ENCODE results near the gene LRRC53.

LRRC53 gene

GRCh38 chr1:74431531-74431930 lies 80.9 kb downstream of the LRRC53 start:
- no peak for DNase-seq

- no peak for DNase-seq
Observed at GRCh38 chr1:74430342-74430934, 82.0 kb downstream of the LRRC53 start.

GRCh38 chr1:74429580-74429979 lies 82.8 kb downstream of the LRRC53 start:
- no peak for DNase-seq

GRCh38 chr1:74427681-74428080 lies 84.7 kb downstream of the LRRC53 start:
- DNase-seq = no peak

GRCh38 chr1:74426208-74426937 lies 86.0 kb downstream of the LRRC53 start:
- no peak for DNase-seq

GRCh38 chr1:74425676-74426075 lies 86.7 kb downstream of the LRRC53 start:
- DNase-seq = no peak

- no peak for DNase-seq
Observed at GRCh38 chr1:74423471-74423870, 88.9 kb downstream of the LRRC53 start.

- DNase-seq = no peak
Observed at GRCh38 chr1:74422421-74423292, 89.8 kb downstream of the LRRC53 start.

GRCh38 chr1:74420467-74420866 lies 91.9 kb downstream of the LRRC53 start:
- no peak for DNase-seq

Data from stimulated activated CD4-positive, alpha-beta T cell treated with anti-CD3 and anti-CD28 coated beads, Interleukin-2, amount 100 ng/mL, for 48 hours (primary cell).